ENCODE data around the gene ASB13. TPM values are rescaled to one million over a fixed set of nuclear protein-coding genes. Genes with fewer than 3 reads are reported as not detected.
A peak's percentile ranks its signal among the peaks of the same experiment; 100 is the strongest.

The ASB13 gene
- total and polyA plus RNA-seq, 2 of the 13 experiments (the other 11 are each of a cell fraction or from before 2014, with no cell fraction given) = 9.3 to 15.4 TPM

DNA sequence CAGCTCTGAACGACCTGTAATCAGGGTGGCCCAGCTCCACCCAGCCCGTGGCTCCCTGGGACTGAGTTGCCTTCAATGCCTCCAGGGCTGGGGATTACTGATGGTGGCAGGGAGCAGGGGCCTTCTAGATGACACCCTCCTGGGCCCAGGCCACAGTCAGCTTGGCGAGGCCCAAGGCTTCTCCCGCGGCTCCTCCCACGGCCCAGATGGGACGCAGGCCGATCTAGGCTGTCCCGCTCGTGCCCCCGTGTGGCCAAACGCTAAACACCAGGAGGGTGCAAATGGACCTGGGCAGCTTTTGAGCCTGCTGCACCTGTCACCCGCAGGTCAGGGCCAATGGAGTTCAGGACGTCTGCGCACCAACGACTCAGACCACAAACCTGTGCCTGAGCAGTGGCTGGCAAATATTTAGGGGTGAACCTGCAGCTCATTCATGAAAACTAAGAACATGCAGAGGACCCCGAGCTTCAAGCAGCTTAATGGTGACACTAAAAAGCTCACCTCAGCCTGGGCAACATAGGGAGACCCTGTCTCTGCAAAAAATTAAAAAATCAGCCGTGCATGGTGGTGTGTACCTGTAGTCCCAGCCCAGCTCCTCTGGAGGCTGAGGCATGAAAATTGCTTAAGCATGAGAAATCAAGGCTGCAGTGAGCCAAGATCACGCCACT, 43.2 kb downstream of the ASB13 start (continued):
- no peak for TF ChIP-seq ZSCAN12 (CRISPR knock-in tag; IDR thresholded peaks at IDR 0.05)
- peak; percentile 46 for TF ChIP-seq ZNF883 (CRISPR knock-in tag; IDR thresholded peaks at IDR 0.05; ENCODE audit: not compliant biosample characterization)
- no peak for TF ChIP-seq MAFK (conservative IDR thresholded peaks at IDR 0.05 in 1 of 2, IDR thresholded peaks at IDR 0.05 in 1 of 2; ENCODE audit: low read length in 2 of 2)
- TF ChIP-seq RBAK (CRISPR knock-in tag; IDR thresholded peaks at IDR 0.05) = no peak
- TF ChIP-seq, protein P1, sequence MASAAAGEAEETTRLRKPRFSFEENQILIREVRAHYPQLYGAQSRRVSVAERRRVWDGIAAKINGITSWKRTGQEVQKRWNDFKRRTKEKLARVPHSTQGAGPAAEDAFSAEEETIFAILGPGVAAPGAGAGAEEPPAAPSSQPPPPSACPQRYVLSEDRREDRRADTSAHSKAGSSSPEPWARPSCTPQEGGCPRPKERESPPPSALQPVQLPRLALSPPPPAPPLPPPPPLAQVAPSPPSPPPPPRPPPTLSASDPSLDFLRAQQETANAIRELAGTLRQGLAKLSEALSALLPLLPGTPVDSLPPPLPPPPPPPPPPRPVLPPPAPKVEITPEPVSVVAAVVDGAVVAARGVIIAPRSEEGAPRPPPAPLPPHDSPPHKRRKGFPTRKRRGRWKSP (CRISPR knock-in tag; IDR thresholded peaks at IDR 0.05) = 0 out of 2 replicates have a peak, but pooled peaks have one; percentile 37
- TF ChIP-seq TAF15 (IDR thresholded peaks at IDR 0.05; ENCODE audit: low read depth, low read length, poor library complexity, severe bottlenecking) = no peak
- TF ChIP-seq, protein P2, sequence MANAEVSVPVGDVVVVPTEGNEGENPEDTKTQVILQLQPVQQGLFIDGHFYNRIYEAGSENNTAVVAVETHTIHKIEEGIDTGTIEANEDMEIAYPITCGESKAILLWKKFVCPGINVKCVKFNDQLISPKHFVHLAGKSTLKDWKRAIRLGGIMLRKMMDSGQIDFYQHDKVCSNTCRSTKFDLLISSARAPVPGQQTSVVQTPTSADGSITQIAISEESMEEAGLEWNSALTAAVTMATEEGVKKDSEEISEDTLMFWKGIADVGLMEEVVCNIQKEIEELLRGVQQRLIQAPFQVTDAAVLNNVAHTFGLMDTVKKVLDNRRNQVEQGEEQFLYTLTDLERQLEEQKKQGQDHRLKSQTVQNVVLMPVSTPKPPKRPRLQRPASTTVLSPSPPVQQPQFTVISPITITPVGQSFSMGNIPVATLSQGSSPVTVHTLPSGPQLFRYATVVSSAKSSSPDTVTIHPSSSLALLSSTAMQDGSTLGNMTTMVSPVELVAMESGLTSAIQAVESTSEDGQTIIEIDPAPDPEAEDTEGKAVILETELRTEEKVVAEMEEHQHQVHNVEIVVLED (CRISPR knock-in tag; IDR thresholded peaks at IDR 0.05; ENCODE audit: borderline replicate concordance) = 0 out of 2 replicates have a peak, but pooled peaks have one; percentile 45
- TF ChIP-seq ZFY (CRISPR knock-in tag; IDR thresholded peaks at IDR 0.05) = peak; percentile 68
- TF ChIP-seq, protein P3, sequence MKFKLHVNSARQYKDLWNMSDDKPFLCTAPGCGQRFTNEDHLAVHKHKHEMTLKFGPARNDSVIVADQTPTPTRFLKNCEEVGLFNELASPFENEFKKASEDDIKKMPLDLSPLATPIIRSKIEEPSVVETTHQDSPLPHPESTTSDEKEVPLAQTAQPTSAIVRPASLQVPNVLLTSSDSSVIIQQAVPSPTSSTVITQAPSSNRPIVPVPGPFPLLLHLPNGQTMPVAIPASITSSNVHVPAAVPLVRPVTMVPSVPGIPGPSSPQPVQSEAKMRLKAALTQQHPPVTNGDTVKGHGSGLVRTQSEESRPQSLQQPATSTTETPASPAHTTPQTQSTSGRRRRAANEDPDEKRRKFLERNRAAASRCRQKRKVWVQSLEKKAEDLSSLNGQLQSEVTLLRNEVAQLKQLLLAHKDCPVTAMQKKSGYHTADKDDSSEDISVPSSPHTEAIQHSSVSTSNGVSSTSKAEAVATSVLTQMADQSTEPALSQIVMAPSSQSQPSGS (CRISPR knock-in tag; IDR thresholded peaks at IDR 0.05) = peak; percentile 46; the same call in 1 of the 2 replicates
- TF ChIP-seq U2AF1 (optimal IDR thresholded peaks at IDR 0.05; ENCODE audit: low read depth, low read length) = no peak
- peak; percentile 51; the same call in 1 of the 2 replicates for TF ChIP-seq ZNF839 (CRISPR knock-in tag; IDR thresholded peaks at IDR 0.05; ENCODE audit: borderline replicate concordance)
- TF ChIP-seq ATF7-NPFF (CRISPR knock-in tag; IDR thresholded peaks at IDR 0.05; ENCODE audit: low read depth) = peak; percentile 54; the same call in 1 of the 2 replicates
- TF ChIP-seq, protein P4, sequence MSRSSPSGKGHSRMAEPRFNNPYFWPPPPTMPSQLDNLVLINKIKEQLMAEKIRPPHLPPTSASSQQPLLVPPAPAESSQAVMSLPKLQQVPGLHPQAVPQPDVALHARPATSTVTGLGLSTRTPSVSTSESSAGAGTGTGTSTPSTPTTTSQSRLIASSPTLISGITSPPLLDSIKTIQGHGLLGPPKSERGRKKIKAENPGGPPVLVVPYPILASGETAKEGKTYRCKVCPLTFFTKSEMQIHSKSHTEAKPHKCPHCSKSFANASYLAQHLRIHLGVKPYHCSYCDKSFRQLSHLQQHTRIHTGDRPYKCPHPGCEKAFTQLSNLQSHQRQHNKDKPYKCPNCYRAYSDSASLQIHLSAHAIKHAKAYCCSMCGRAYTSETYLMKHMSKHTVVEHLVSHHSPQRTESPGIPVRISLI (CRISPR knock-in tag; IDR thresholded peaks at IDR 0.05; ENCODE audit: borderline replicate concordance) = peak; percentile 60; the same call in 1 of the 2 replicates
- TF ChIP-seq, protein P5, sequence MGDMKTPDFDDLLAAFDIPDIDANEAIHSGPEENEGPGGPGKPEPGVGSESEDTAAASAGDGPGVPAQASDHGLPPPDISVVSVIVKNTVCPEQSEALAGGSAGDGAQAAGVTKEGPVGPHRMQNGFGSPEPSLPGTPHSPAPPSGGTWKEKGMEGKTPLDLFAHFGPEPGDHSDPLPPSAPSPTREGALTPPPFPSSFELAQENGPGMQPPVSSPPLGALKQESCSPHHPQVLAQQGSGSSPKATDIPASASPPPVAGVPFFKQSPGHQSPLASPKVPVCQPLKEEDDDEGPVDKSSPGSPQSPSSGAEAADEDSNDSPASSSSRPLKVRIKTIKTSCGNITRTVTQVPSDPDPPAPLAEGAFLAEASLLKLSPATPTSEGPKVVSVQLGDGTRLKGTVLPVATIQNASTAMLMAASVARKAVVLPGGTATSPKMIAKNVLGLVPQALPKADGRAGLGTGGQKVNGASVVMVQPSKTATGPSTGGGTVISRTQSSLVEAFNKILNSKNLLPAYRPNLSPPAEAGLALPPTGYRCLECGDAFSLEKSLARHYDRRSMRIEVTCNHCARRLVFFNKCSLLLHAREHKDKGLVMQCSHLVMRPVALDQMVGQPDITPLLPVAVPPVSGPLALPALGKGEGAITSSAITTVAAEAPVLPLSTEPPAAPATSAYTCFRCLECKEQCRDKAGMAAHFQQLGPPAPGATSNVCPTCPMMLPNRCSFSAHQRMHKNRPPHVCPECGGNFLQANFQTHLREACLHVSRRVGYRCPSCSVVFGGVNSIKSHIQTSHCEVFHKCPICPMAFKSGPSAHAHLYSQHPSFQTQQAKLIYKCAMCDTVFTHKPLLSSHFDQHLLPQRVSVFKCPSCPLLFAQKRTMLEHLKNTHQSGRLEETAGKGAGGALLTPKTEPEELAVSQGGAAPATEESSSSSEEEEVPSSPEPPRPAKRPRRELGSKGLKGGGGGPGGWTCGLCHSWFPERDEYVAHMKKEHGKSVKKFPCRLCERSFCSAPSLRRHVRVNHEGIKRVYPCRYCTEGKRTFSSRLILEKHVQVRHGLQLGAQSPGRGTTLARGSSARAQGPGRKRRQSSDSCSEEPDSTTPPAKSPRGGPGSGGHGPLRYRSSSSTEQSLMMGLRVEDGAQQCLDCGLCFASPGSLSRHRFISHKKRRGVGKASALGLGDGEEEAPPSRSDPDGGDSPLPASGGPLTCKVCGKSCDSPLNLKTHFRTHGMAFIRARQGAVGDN (CRISPR knock-in tag; IDR thresholded peaks at IDR 0.05) = peak; percentile 91
- TF ChIP-seq MEF2D (CRISPR knock-in tag; IDR thresholded peaks at IDR 0.05) = no peak
- peak; percentile 47; the same call in 1 of the 2 replicates for TF ChIP-seq ZNF563 (CRISPR knock-in tag; IDR thresholded peaks at IDR 0.05)
- no peak for TF ChIP-seq LCORL (IDR thresholded peaks at IDR 0.05)
- TF ChIP-seq LCORL (CRISPR knock-in tag; IDR thresholded peaks at IDR 0.05) = peak; percentile 86
- TF ChIP-seq ZNF501 (CRISPR knock-in tag; IDR thresholded peaks at IDR 0.05) = peak; percentile 71
